HFFc6 (cell line): ENCODE measurements around the gene IL31RA. TPM values are rescaled to one million over a fixed set of nuclear protein-coding genes. Genes with fewer than 3 reads are reported as not detected.

Experiments
- DNase-seq: peaks from one replicate; pipeline ENCODE4 v3.0.0-alpha.2; 2018
- H3K27ac Mint-ChIP-seq: 2 replicates; pipeline ENCODE4 v1.8.0; 2020; ENCODE audit warnings: mild to moderate bottlenecking, mixed read lengths
- H3K27me3 Mint-ChIP-seq: 2 replicates; pipeline ENCODE4 v1.8.0; 2021; ENCODE audit warnings: mild to moderate bottlenecking, moderate library complexity, mixed read lengths; ENCODE audit not compliant: insufficient read depth
- H3K36me3 Mint-ChIP-seq: 2 replicates; pipeline ENCODE4 v1.8.0; 2021; ENCODE audit warnings: low read depth, mixed read lengths
- H3K4me1 Mint-ChIP-seq: 2 replicates; pipeline ENCODE4 v1.8.0; 2020; ENCODE audit warnings: low read depth, mixed read lengths
- H3K4me3 Mint-ChIP-seq: 2 replicates; pipeline ENCODE4 v1.8.0; 2020; ENCODE audit warnings: mild to moderate bottlenecking, moderate library complexity, mixed read lengths
- H3K9me3 Mint-ChIP-seq: 2 replicates; pipeline ENCODE4 v1.8.0; 2020; ENCODE audit warnings: mild to moderate bottlenecking, mixed read lengths
- total RNA-seq, 6 experiments: library from RNA; stranded (reverse); fragmentation: NEBNext Ultra II Directional; extraction: Animal tissue kit (Norgen Biotek cat#: 25700); gene quantifications; 2 replicates in 1 of 6; 3 replicates in 5 of 6; pipeline ENCODE4 v1.2.3, GENCODE V29; 2021
- TF ChIP-seq, protein P1 (sequence below): fragments of 200-600 bp; sonication (generic); IDR thresholded peaks from 2 replicates; pipeline ENCODE4 v1.5.0; 2021; ENCODE audit warnings: antibody characterized with exemption, mild to moderate bottlenecking

The IL31RA gene
- total RNA-seq, 6 experiments from 2014 or later: 0.12 to 0.26 (median 0.19) TPM; not detected in 2

DNA sequence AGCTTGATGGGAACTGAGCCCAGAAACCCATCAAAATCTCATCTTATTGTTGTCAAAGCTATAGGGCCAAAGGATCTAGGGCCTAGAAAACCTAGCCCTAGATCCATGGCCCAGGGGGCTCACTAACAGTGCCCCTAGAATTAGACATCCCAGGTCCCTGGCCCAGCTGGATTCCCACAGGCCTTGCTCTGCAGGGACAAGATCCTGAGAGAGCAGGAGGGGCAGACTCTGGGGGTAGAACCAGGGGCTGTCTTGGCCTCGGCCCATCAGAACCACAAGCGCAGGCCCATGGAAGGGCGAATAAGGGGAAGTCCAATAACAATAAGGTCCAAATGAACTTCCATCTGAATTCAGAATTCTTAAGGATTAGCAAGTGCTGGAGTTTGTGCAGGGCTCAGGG is 74.0 kb downstream of the IL31RA start:
- Mint-ChIP-seq H3K27me3 (peaks cover 13% of the 10 kb centered on the region; the same call in 1 of the 2 replicates), H3K9me3 (no peaks in the 10 kb centered on the region), H3K27ac (no peak overlapping the region), H3K4me1 (peaks cover 8% of the 10 kb centered on the region), H3K4me3 (no peak overlapping the region), H3K36me3 (no peaks in the 10 kb centered on the region)
- TF ChIP-seq, protein P1, sequence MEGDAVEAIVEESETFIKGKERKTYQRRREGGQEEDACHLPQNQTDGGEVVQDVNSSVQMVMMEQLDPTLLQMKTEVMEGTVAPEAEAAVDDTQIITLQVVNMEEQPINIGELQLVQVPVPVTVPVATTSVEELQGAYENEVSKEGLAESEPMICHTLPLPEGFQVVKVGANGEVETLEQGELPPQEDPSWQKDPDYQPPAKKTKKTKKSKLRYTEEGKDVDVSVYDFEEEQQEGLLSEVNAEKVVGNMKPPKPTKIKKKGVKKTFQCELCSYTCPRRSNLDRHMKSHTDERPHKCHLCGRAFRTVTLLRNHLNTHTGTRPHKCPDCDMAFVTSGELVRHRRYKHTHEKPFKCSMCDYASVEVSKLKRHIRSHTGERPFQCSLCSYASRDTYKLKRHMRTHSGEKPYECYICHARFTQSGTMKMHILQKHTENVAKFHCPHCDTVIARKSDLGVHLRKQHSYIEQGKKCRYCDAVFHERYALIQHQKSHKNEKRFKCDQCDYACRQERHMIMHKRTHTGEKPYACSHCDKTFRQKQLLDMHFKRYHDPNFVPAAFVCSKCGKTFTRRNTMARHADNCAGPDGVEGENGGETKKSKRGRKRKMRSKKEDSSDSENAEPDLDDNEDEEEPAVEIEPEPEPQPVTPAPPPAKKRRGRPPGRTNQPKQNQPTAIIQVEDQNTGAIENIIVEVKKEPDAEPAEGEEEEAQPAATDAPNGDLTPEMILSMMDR: no peak
- no peak for DNase-seq

DNA sequence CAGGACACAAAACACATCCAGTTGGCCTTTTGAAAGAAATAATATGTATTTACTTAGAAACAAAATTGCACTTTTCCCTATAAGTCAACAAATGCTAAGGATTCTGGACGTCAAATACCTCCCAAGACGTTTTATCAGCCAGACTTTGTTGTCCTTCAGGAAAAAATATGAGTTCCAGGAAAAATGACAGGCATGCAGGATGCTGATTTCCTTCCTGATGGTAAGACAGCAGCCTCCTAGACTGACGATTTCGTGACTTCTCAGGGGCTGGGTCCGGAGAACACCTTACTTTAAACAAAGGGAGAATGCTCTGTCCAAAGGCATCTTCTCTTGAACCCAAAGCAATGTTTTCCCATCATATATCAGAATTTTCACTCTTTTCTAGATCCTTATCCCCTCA is 74.6 kb downstream of the IL31RA start:
- no peaks in the 10 kb centered on the region for H3K36me3 Mint-ChIP-seq
- H3K4me1 Mint-ChIP-seq: peaks cover 8% of the 10 kb centered on the region
- no peaks in the 10 kb centered on the region for H3K9me3 Mint-ChIP-seq
- no peak overlapping the region for H3K27ac Mint-ChIP-seq
- TF ChIP-seq, protein P1: no peak
- H3K4me3 Mint-ChIP-seq: no peak overlapping the region
- H3K27me3 Mint-ChIP-seq: peaks cover 13% of the 10 kb centered on the region
- DNase-seq: no peak

DNA sequence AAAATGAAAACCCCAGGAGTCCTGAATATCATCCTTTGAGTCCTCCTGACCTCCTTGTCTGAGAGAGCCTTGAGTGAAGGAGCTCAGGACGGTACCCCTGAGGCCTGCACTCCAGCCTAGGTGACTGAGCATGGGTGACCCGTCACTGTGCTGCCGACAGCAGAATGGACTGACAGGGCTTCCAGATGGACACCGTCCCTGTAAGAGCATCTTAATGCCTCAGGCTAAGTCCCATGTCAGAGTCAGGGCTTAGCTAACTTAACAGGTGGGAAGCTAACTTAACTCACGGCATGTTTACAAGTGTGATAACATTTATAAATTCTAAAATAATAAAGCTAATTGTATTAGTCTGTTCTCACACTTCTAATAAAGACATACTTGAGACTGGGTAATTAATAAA is 75.3 kb downstream of the IL31RA start:
- no peaks in the 10 kb centered on the region for H3K9me3 Mint-ChIP-seq
- peaks cover 13% of the 10 kb centered on the region for H3K27me3 Mint-ChIP-seq
- TF ChIP-seq, protein P1: no peak
- no peak overlapping the region for H3K4me3 Mint-ChIP-seq
- DNase-seq: no peak
- peaks cover 8% of the 10 kb centered on the region for H3K4me1 Mint-ChIP-seq
- H3K36me3 Mint-ChIP-seq: no peaks in the 10 kb centered on the region
- H3K27ac Mint-ChIP-seq: no peak overlapping the region

DNA sequence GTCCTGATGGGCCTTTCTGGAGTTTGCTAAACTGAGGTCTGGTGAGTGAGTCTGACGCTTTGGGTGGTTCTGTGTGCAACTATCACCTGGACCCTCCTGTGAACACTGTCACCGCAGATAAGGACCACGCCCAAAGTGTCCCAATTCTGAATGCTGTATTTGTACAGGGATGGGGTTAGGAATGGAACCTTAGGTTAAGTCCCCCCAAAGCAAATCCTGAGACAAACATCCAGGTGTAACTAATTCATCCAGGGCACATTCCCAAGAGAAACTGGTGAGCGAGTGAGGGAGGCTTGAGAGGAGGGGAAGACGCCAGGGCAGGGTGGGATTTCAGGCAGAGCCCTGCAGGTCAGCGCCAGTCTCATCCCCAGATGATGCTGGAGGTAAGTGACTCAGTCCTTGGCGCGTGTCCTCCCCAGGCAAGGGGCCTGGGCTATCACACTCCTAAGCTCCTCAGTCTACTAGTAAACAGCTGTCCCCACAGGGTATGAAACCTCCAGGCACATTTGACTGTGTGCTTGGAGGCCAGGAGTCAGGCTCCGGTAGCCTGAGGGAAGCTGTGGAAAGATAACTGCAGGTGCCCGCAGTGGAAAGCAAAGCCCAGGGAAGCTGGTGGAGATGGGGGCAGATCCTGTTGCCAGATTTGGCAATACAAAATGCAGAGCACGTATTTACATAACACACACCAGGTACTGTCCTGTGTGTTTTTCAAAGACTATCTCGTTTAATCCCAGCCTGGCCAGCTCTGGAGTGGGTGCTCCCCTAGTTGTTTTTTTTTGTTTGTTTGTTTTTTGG is 76.9 kb downstream of the IL31RA start:
- Mint-ChIP-seq H3K4me3 (no peak overlapping the region), H3K27ac (no peak overlapping the region), H3K27me3 (peaks cover 13% of the 10 kb centered on the region), H3K4me1 (peaks cover 8% of the 10 kb centered on the region), H3K9me3 (no peaks in the 10 kb centered on the region), H3K36me3 (no peaks in the 10 kb centered on the region)
- TF ChIP-seq, protein P1: no peak
- no peak for DNase-seq

DNA sequence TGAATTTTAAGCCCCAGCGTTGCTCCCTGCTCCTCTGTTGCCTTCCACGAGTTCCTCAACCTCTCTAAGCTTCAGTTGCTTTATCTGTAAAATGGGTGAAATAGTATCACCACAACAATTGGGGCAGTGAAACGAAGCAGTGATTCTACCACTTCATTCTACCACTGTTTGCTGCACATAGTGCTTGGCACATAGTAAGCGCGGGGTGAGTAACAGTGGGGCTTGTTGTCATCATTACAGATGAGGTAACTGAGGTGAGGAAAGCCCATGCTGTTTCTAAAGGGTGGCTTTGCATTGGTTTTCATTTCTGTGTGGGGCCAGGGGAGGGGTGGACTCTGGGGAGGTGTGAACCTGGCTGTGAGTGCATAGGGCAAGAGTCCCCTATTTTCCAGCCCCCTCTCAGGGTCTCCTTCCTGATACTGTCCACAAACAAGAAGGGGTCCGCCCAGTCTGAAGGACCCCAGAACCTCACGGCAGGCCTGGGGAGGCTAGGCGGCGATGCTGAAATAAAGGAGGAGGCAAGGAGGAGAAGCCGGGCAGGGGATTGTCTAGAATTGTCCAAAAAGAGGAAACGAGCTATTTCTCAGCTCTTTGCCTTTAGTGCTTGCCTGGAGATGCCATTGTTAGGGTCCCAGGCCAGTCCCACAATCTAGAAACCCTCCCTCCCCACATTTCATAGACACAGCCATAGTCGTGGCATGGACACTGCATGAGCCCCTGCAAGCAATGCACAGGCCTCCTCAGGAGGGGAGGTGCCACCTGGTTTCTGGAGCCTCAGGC is 78.1 kb downstream of the IL31RA start:
- no peak for DNase-seq
- TF ChIP-seq, protein P1: no peak
- Mint-ChIP-seq H3K36me3 (no peaks in the 10 kb centered on the region), H3K27me3 (peaks cover 6% of the 10 kb centered on the region), H3K4me1 (no peaks in the 10 kb centered on the region), H3K4me3 (no peak overlapping the region), H3K9me3 (no peaks in the 10 kb centered on the region), H3K27ac (no peak overlapping the region)
